Gastroesophageal sphincter (tissue), 3 donors: ENCODE data around the gene FAM171A1.

Source experiments
- POLR2A ChIP-seq, 2 donors: fragments of 450-650 bp; IDR thresholded peaks; one replicate each; pipeline ENCODE4 v1.6.1; 2017; ENCODE audit warnings: antibody characterized with exemption in 2 of 2, mild to moderate bottlenecking in 2 of 2, moderate library complexity in 1 of 2
- POLR2AphosphoS5 ChIP-seq: sonication (generic); formaldehyde crosslinking; IDR thresholded peaks from one replicate; pipeline ENCODE4 v1.6.1; 2017; ENCODE audit warnings: antibody characterized with exemption
- TF ChIP-seq, protein P1 (sequence below), 4 experiments: fragments of 200-600 bp in 2 of 4; fragments of 450-650 bp in 2 of 4; sonication (generic) in 1 of 4; IDR thresholded peaks; one replicate each; pipeline ENCODE4 v1.5.1; 2017 to 2019; ENCODE audit warnings: antibody characterized with exemption in 4 of 4, mild to moderate bottlenecking in 2 of 4, moderate library complexity in 2 of 4

DNA sequence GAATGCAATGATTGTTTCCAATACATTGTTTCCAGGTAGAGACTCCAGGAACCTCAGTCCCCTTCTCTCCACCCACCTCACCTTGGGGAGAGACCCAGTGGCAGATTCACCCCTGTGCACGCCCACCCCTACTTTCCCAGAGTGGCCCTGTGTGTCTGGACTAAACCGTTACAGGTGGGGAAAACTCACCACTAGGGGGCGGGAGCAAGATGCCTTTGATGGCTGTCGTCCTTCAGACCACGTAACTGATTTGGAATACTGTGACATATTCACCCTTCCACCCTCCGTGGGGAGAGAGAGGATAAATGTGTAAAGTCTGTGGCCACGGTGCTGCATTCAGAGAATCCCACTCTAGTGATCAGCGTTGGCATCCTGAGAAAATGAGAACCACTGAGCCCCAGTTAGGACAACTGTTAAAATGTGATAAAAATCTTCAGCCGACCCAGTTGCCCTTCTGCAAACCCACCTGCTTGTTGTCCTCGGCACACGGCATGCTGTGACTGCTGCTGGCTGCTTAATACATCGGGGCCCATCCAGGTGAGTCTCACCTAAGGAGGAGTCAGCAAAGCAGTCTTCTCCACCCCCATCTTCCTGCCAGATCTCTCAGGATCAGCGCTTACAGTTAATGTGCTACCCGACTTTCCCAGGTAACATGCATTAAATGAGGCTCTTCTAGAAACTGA lies 161.1 kb downstream of the FAM171A1 start:
- TF ChIP-seq, protein P1, sequence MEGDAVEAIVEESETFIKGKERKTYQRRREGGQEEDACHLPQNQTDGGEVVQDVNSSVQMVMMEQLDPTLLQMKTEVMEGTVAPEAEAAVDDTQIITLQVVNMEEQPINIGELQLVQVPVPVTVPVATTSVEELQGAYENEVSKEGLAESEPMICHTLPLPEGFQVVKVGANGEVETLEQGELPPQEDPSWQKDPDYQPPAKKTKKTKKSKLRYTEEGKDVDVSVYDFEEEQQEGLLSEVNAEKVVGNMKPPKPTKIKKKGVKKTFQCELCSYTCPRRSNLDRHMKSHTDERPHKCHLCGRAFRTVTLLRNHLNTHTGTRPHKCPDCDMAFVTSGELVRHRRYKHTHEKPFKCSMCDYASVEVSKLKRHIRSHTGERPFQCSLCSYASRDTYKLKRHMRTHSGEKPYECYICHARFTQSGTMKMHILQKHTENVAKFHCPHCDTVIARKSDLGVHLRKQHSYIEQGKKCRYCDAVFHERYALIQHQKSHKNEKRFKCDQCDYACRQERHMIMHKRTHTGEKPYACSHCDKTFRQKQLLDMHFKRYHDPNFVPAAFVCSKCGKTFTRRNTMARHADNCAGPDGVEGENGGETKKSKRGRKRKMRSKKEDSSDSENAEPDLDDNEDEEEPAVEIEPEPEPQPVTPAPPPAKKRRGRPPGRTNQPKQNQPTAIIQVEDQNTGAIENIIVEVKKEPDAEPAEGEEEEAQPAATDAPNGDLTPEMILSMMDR (IDR thresholded peaks at IDR 0.05), result peak; percentile 67 to 85 (median 79)
- no peak for TF ChIP-seq POLR2AphosphoS5
- no peak for TF ChIP-seq POLR2A (IDR thresholded peaks at IDR 0.05)
